Ramos (cell line): Measurements from ENCODE around the gene CCDC69.
"Not testable (repeated sequence)": the region's sequence is repeated elsewhere in the genome, so short reads cannot be mapped to it uniquely, and the experiment has no call there.

Experiments used
- in situ Hi-C: fragments of 300-500 bp; cut with MboI; formaldehyde crosslinking; loops from one replicate; pipeline ENCODE4 v1.14.3; 2022; ENCODE audit warnings: low sequenced_read_pairs; ENCODE audit not compliant: unreplicated experiment

CCDC69 gene

GRCh38 chr5:151223447-151224264 lies at the start of gene CCDC69:
Gene CCDC69 (minus strand): TSS chr5:151224092. CDS start chr5:151223970, 122 bp downstream.
- in situ Hi-C loops = no loop called here

GRCh38 chr5:151271336-151271735 lies 47.4 kb upstream of the CCDC69 start:
- in situ Hi-C loops = no loop called here

GRCh38 chr5:151270599-151270998 lies 46.7 kb upstream of the CCDC69 start:
- in situ Hi-C loops = no loop called here

- in situ Hi-C loops = no loop called here
Measured at GRCh38 chr5:151267491-151268260, 43.8 kb upstream of the CCDC69 start.

GRCh38 chr5:151264113-151264512 lies 40.2 kb upstream of the CCDC69 start:
- in situ Hi-C loops = no loop called here

GRCh38 chr5:151262532-151262931 lies 38.6 kb upstream of the CCDC69 start:
- in situ Hi-C loops = no loop called here

- in situ Hi-C loops = no loop called here
Measured at GRCh38 chr5:151259931-151260330, 36.0 kb upstream of the CCDC69 start.

- in situ Hi-C loops = no loop called here
Measured at GRCh38 chr5:151258816-151259215, 34.9 kb upstream of the CCDC69 start.

GRCh38 chr5:151258201-151258611 lies 34.3 kb upstream of the CCDC69 start:
- in situ Hi-C loops = no loop called here

- in situ Hi-C loops = no loop called here
Measured at GRCh38 chr5:151257731-151258181, 33.9 kb upstream of the CCDC69 start.

- in situ Hi-C loops = no loop called here
Measured at GRCh38 chr5:151255621-151256286, 31.9 kb upstream of the CCDC69 start.

GRCh38 chr5:151254990-151255389 lies 31.1 kb upstream of the CCDC69 start:
- in situ Hi-C loops = not testable (repeated sequence)

- in situ Hi-C loops = no loop called here
Measured at GRCh38 chr5:151254556-151254955, 30.7 kb upstream of the CCDC69 start.

GRCh38 chr5:151253605-151253950 lies 29.7 kb upstream of the CCDC69 start:
- in situ Hi-C loops = no loop called here

GRCh38 chr5:151252762-151253604 lies 29.1 kb upstream of the CCDC69 start, which contains the start of gene GM2A:
Gene GM2A (plus strand): TSS chr5:151253185. CDS start chr5:151253217, 32 bp downstream.
- in situ Hi-C loops = no loop called here

GRCh38 chr5:151251621-151252020 lies 27.7 kb upstream of the CCDC69 start:
- in situ Hi-C loops = no loop called here

- in situ Hi-C loops = no loop called here
Measured at GRCh38 chr5:151251001-151251551, 27.2 kb upstream of the CCDC69 start.

- in situ Hi-C loops = no loop called here
Measured at GRCh38 chr5:151250346-151251000, 26.6 kb upstream of the CCDC69 start.

- in situ Hi-C loops = loop anchor here (10.0 kb wide), 1 partner anchor 124 kb away; no protein-coding TSS in a partner anchor
Measured at GRCh38 chr5:151249281-151249680, 25.4 kb upstream of the CCDC69 start.
